ENCODE results near the gene PEA15.

DNA sequence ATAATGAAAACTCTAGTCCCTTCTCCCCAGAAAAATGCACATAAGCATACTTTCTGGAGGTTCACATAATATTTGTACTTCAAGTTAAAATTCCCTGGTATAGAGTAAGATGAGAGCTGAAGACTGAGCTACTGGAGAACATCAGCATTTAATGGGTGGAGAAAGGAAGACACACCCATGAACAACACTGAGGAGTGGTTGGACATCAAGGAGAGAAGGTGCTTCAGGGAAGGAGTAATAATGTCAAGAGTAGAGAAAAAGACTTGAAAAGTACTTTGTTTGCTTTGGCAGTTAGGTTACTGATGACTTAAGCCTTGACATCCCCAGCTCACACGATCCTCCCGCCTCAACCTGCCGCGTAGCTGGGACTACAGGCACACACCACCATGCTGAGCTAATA is 21.9 kb downstream of the PEA15 start:
- TF ChIP-seq POLR2A (IDR thresholded peaks at IDR 0.05; ENCODE audit: low read length) = no peak
- no peak for TF ChIP-seq GATA1 (IDR thresholded peaks at IDR 0.05; ENCODE audit: low read depth, low read length)
